ENCODE results near the gene YARS2.

The YARS2 gene

DNA sequence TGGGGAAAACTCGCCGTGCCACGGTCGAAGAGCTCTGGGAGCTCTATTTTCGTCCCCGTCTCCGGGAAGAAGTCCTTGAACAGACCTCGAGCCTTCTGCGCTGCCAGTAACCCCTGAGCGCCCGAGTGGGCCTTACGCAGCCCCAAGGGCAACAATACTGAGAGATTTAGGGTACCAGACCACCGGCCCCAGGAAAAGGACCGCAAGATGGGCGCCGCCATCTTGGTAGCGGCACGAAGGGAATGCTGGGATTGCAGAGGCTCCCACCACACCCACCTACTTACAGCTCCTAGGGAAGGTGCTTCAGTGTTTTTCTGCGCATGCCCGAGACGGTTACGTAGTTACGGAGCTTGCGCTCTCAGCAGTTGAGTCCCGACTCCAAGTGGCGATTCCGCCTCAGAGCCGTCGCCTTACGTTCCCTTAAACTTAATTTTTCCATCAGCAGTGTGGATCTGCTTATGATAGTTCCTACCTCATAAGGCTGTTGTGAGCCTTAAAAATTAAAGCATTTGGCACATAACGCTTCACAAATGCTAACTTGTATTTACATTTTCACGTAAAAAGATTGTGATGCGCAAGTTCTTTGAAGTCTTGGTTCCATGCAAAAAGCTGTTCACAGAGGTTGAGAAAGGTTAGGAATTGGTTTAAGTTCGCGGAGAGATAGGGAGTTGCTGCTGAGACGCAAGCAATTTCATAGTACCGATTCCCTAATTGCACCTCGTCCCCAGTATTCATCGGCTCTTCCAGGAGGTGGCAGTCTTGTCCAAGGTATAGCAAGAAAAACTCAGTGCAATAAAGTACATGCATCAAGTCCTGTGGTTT lies at the start of gene YARS2:
YARS2 (minus strand) TSS at position 244 of the 822 bp plus-strand sequence; CDS start at position 221, 23 bp downstream.
- peak; percentile 91 for DNase-seq

DNA sequence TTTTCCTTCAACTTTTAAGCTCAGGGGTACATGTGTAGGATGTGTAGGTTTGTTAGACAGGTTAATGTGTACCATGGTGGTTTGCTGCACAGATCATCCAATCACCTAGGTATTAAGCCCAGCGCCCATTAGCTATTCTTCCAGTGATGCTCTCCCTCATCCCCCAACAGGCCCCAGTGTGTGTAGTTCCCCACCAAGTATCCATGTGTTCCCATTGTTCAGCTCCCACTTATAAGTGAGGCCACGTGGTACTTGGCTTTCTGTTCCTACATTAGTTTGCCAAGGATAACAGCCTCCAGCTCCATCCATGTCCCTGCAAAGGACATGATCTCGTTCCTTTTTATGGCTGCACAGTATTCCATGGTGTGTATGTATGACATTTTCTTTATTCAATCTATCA lies 48.6 kb upstream of the YARS2 start:
- no peak for DNase-seq

GRCh38 chr12:32801269-32801980 lies 45.7 kb upstream of the YARS2 start:
- no peak for DNase-seq

DNA sequence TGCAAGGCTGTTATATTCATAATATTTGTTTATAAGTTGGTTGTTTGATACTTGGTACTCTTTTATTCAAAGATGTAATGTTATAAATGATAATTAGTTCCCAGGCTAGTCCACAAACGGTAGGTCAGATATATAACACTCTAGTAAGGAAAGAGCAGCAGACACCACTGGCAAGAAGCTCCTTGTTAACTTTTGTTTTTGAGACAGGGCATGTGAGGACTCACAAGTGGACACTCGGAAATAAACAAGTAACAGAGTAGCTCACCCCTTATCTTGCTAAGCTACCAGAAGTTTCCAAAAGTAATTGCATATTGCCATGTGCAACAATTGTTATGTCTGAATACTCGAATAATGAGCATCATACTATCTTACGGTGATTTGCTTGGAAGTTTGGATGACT lies 38.6 kb upstream of the YARS2 start:
- no peak for DNase-seq

DNA sequence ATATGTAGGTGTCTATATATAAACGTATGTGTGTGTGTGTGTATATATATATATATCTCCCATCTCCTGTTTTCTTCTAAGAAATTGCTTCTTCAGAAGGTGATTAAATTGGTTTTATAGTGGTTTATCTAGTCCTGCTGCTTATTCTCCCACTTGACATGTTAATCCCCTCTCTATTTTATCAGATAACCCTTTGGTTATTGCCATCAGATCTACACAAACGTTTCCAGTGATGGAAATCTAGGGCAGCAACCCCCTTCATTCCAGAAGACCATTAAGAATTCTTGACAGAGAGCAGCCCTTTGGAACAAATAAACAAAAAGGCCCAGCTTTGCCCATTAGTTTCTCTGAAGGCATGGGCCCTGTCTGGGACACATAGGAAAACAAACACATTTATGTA lies 34.2 kb upstream of the YARS2 start:
- no peak for DNase-seq

DNA sequence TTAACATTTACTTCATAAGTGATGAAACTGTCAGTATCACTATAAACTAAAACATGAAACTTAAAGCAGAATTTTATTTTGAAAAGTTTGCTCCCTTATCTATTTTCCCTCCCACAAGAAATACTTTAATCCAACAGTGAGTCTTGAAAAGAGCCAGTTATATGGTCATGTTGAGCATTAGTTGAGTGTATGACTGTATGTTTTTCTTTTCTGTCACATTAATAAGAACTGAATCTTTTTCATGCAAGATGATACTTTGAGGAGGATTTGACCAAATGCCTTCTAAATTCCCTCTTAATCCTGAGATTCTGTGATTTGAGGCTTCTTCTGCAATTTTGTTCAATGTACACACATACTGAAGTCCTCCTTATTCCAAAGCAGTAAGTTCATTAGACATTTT lies 33.7 kb upstream of the YARS2 start:
- DNase-seq: no peak

GRCh38 chr12:32788405-32788804 lies 32.7 kb upstream of the YARS2 start:
- DNase-seq: no peak

DNA sequence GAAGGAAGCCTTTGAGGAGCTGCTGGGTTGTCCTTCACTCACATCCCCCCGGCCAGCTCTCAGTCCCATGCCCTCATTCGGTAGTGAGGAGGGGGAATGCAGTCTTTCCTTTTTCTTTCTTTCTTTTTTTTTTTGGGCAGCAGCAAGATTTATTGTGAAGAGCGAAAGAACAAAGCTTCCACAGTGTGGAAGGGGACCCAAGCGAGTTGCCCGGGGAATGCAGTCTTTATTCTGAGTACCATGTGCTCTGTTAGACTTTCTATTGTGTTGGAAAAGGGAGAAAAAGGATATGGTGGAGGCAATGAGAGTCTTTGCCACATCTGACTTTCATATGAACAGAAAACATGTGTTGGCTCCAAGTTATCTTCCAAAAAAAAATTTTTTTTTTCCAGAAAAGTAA lies 29.9 kb upstream of the YARS2 start:
- DNase-seq: no peak

- DNase-seq: no peak
Measured at GRCh38 chr12:32783029-32783428, 27.3 kb upstream of the YARS2 start.

- no peak for DNase-seq
Measured at GRCh38 chr12:32780071-32780470, 24.4 kb upstream of the YARS2 start.

DNA sequence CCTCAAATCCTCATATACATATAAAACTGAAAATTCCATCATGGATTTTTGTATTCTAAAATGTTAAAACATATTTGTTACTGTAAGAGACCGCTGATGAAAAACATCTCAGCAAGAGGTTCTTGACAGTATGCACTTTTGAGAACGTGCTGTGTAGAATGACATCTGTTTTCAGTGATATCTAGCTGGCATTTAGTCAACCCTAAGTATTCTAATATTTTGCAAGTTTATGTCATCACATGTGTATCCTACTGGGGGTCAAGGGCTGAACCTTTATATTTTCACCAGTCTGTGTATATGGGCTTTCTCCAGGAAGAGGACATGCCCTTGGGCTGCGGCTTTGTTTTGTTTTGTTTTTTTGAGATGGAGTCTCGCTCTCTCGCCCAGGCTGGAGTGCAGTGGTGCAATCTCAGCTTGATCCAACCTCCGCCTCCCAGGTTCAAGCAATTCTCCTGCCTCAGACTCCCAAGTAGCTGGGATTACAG lies 22.0 kb upstream of the YARS2 start:
- DNase-seq: no peak

GRCh38 chr12:32777159-32777558 lies 21.5 kb upstream of the YARS2 start:
- no peak for DNase-seq

- DNase-seq: no peak
Measured at GRCh38 chr12:32776258-32776657, 20.6 kb upstream of the YARS2 start.

DNA sequence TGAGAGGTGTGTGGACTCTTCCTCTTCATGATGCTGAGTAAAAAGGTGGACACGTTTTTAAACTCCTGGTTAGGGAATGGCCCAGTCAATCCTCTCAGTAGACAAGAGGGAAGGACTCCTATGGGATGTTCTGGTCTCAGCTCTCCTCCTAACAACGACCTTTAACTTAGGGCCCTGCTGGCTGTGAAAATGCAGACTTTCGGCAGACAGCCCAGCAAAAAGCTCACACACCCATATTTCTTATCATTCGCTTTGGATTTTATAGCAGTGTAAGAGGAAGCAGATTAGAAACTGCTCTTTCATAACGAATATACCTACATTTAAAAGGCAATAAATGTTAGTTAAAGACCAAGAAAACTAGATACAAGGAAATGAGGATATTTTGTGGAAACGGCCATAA lies 18.0 kb upstream of the YARS2 start:
- DNase-seq: no peak

DNA sequence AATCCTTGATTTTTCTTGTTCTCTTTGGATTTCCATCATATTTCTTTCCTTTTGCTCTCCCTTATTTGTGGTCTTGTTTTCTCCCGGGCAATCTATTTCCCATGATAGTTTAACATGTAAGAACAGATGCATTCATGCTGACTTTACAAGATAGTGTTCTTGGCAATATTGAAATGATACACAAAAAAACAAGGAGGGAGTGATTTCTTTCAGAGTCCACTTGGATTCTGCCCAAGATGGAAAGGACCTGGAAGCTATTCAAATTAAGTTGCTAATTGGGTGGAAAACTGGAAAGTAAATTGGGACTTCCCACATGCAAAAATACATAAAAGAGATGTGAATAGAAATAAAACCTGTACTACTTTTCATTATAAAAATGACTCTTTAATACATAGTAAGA lies 14.4 kb upstream of the YARS2 start:
- DNase-seq: no peak

DNA sequence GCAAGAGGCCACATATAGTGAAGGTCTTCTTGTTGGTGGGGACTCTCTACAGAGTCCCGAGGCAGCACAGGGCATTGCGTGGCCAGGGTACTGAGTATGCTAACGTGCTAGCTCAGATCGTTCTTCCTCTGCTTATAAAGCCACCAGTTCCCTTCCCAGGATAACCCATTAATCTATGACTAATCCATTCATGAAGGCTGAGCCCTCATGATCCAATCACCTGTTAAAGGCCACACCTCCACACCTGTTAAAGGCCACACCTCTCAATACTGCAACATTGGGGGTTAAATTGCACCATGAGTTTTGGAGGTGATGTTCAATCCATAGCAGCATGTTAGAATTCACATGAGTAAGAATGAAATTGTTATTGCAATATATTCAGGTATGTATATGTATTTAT lies 12.8 kb upstream of the YARS2 start:
- DNase-seq: no peak

GRCh38 chr12:32765906-32766305 lies 10.2 kb upstream of the YARS2 start:
- DNase-seq: no peak

DNA sequence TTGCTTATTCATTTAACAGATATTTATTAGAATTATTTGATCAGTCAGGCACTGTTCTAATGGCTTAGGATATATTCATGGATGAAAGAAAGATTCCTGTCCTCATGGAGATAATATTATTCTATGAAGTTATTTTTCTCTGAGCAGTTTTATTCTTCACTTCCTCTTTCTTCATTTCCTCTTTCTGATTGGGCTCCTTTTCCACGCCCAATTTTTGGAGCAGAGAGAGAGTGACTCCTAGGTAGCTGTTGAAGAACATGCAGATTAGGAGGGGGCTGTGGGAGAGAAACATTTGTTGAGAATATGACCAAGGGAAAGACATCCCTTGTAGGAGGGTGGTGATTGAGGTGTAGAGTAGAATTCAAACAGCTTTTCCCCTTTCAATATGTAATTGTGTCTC lies 6.0 kb upstream of the YARS2 start:
- no peak for DNase-seq

GRCh38 chr12:32757157-32757556 lies 1.5 kb upstream of the YARS2 start:
- DNase-seq: no peak

DNA sequence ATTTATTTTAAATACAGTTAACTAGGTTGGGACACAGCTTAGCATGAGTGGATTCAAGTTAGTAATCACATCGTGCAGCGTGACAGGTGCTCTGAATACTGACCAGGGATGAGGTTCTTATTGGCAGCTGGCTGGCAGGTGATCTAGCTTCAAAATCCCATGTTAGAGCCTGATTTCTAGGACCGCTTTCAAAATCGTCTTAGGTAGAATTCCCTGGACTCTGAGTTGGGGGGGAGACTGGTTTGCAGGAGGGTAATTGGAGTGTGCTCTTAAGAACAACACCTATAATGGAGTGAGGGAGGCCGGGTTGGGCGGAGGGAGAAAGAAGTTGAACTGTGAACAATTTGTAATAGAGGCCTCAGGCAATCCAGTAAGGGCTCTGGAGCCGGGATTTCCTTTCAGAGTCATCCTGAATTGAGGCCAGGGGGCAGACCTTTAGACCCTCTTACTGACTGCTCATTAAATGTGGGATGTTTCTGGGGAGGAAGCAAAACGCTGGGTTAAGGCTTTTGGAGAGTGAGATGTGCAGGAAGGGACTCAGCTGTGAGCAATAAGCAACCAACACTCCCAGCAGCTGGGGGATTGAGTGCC lies 874 bp upstream of the YARS2 start:
- DNase-seq: peak; percentile 43

DNA sequence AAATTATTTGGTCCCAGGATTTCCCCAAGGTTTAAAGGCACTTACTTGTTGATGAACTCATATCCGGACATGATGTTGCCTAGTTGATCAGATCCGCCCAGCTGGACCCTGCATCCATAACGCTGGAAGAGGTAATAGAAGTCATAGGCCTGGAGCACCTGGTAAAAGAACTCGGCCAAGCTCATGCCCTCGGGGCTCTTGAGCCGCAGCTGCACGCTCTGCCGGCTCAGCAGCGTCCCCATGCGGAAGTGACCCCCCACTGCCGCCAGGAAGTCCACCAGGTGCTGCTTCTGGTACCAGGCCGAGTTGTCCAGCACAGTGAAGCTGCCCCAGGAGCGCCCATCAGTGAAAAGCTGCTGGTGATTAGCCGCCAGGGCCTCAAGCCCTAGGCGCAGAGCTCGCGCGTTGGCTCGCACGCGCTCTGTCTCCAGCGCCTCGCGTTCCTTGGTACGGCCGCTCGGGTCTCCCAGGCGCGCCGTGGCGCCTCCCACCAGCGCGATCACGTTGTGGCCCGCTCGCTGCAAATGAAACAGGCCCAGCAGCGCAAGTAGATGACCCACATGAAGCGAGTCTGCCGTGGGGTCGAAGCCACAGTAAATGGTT lies 545 bp downstream of the YARS2 start:
- peak; percentile 81 for DNase-seq

- no peak for DNase-seq
Measured at GRCh38 chr12:32754111-32754510, 1.6 kb downstream of the YARS2 start.

DNA sequence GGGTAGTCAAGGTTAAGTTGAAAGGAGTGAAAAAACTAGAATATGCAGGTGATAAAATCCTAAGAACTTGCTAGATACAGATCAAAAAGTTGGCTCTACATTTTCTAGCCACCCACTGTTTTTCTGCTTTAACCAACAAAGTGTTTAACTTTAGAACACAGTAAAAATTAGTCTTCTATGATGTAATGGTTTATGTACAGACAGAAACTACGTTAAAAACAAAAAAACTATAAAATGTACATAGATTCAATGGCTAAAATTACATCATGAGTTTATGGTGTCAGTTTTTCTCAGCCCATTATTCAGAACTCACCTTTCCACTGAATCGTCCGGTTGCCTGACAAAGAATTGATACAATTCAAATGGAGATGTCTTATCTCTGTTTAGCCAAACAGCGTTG lies 2.1 kb downstream of the YARS2 start:
- no peak for DNase-seq

- no peak for DNase-seq
Measured at GRCh38 chr12:32743264-32743663, 12.4 kb downstream of the YARS2 start.
